Left lung (tissue), 10 donors: ENCODE measurements around the gene FGF12. TPM values are rescaled to one million over a fixed set of nuclear protein-coding genes. Genes with fewer than 3 reads are reported as not detected.

Source experiments
- ATAC-seq: fragments of 200-7000 bp; cut with Tn5 transposase; one replicate; pipeline ENCODE4 v1.9.1; 2020; ENCODE audit warnings: moderate library complexity
- DNase-seq, 4 donors: peaks; one replicate each; pipeline ENCODE4 v3.0.0-alpha.2; 2013 to 2020
- H3K27ac ChIP-seq, 2 donors: fragments of 200-600 bp; sonication (generic) in 1 of 2; one replicate each; pipeline versions ENCODE4 v1.5.0 to v1.8.0; 2020 to 2021
- H3K27me3 ChIP-seq, 2 donors: fragments of 200-600 bp; sonication (generic) in 1 of 2; one replicate each; pipeline versions ENCODE4 v1.5.0 to v1.8.0; 2020 to 2021
- H3K36me3 ChIP-seq, 2 donors: fragments of 200-600 bp; sonication (generic) in 1 of 2; one replicate each; pipeline versions ENCODE4 v1.5.0 to v1.8.0; 2020 to 2021
- H3K4me1 ChIP-seq, 2 donors: fragments of 200-600 bp; one replicate each; pipeline ENCODE4 v1.8.0; 2021
- H3K4me3 ChIP-seq, 2 donors: fragments of 200-600 bp; sonication (generic) in 1 of 2; one replicate each; pipeline versions ENCODE4 v1.5.0 to v1.8.0; 2020 to 2021; ENCODE audit warnings: mild to moderate bottlenecking in 1 of 2
- H3K9me3 ChIP-seq, 2 donors: fragments of 200-600 bp; sonication (generic) in 1 of 2; one replicate each; pipeline versions ENCODE4 v1.5.0 to v1.8.0; 2020 to 2021
- CTCF ChIP-seq, 2 donors: fragments of 200-600 bp; sonication (generic) in 1 of 2; IDR thresholded peaks; one replicate each; pipeline versions ENCODE4 v1.5.0 to v1.8.0; 2021; ENCODE audit warnings: antibody characterized with exemption in 2 of 2
- intact Hi-C, 2 donors: fragments of 100-400 bp; cut with DNase I; formaldehyde crosslinking; loops; one replicate each; pipeline versions ENCODE4 v1.11.2 to v1.14.2; 2022
- polyA plus RNA-seq, 6 donors: library from polyadenylated mRNA; unstranded; fragments of 120-200 nt; gene quantifications; one replicate each; pipeline ENCODE4 v1.2.1, GENCODE V29; 2013; ENCODE audit not compliant: insufficient read length in 6 of 6
- total RNA-seq, 2 donors: library from RNA; stranded (reverse); fragmentation: NEBNext Ultra II Directional; extraction: Animal tissue kit (Norgen Biotek cat#: 25700); gene quantifications; one replicate each; pipeline ENCODE4 v1.2.1, GENCODE V29; 2021
- donor health status: DM: no; HTN: yes; CAD: no.
- donor health status: DM: no; HTN: no; CAD: no.

Gene FGF12
- total and polyA plus RNA-seq, 8 donors: 1.0 to 10.2 (median 4.7) TPM

- ATAC-seq (peak; percentile 96), DNase-seq (peak in 3 of 4 donors; percentile 54 to 84 (median 54))
- Histone ChIP-seq H3K27ac (no peak overlapping the region), H3K27me3 (peaks cover 0 to 31% of the 10 kb centered on the region in 2 donors), H3K36me3 (no peaks in the 10 kb centered on the region), H3K4me1 (no peaks in the 10 kb centered on the region), H3K9me3 (no peaks in the 10 kb centered on the region), H3K4me3 (no peak overlapping the region)
- intact Hi-C loops: loop anchor here in 1 of 2 donors (10.0 kb wide), 1 partner anchor 238 kb away; no protein-coding TSS in a partner anchor
- TF ChIP-seq CTCF (IDR thresholded peaks at IDR 0.05): peak; percentile 40 to 57
Measured at GRCh38 chr3:192566706-192567290, 160.5 kb downstream of the FGF12 start.

- Histone ChIP-seq H3K27ac (no peak overlapping the region), H3K9me3 (no peaks in the 10 kb centered on the region), H3K4me1 (no peaks in the 10 kb centered on the region), H3K36me3 (no peaks in the 10 kb centered on the region), H3K4me3 (no peak overlapping the region), H3K27me3 (peaks cover 0 to 13% of the 10 kb centered on the region in 2 donors)
- TF ChIP-seq CTCF (IDR thresholded peaks at IDR 0.05): no peak
- intact Hi-C loops: loop anchor here in 1 of 2 donors (10.0 kb wide), 1 partner anchor 240 kb away; no protein-coding TSS in a partner anchor
- no peak for DNase-seq
- no peak for ATAC-seq
Measured at GRCh38 chr3:192564611-192565010, 162.7 kb downstream of the FGF12 start.

GRCh38 chr3:192563417-192563816 lies 163.9 kb downstream of the FGF12 start:
- Histone ChIP-seq H3K36me3 (no peaks in the 10 kb centered on the region), H3K27ac (no peak overlapping the region), H3K9me3 (no peaks in the 10 kb centered on the region), H3K27me3 (peaks cover 0 to 4% of the 10 kb centered on the region in 2 donors), H3K4me3 (no peak overlapping the region), H3K4me1 (no peaks in the 10 kb centered on the region)
- DNase-seq (no peak), ATAC-seq (no peak)
- no peak for TF ChIP-seq CTCF (IDR thresholded peaks at IDR 0.05)
- intact Hi-C loops: loop anchor here in 1 of 2 donors (10.0 kb wide), 1 partner anchor 241 kb away; no protein-coding TSS in a partner anchor

- H3K27ac ChIP-seq: no peak overlapping the region
- H3K36me3 ChIP-seq: no peaks in the 10 kb centered on the region
- TF ChIP-seq CTCF (IDR thresholded peaks at IDR 0.05): no peak
- DNase-seq (no peak), ATAC-seq (no peak)
- H3K9me3 ChIP-seq: peaks cover 0 to 8% of the 10 kb centered on the region in 2 donors
- no peaks in the 10 kb centered on the region for H3K27me3 ChIP-seq
- H3K4me3 ChIP-seq: no peak overlapping the region
- H3K4me1 ChIP-seq: no peaks in the 10 kb centered on the region
- intact Hi-C loops: no loop called here
Measured at GRCh38 chr3:192553707-192554106, 173.6 kb downstream of the FGF12 start.

- Histone ChIP-seq H3K36me3 (no peaks in the 10 kb centered on the region), H3K27me3 (no peaks in the 10 kb centered on the region), H3K4me1 (no peaks in the 10 kb centered on the region), H3K9me3 (peaks cover 0 to 8% of the 10 kb centered on the region in 2 donors), H3K27ac (no peak overlapping the region), H3K4me3 (no peak overlapping the region)
- ATAC-seq: no peak
- TF ChIP-seq CTCF (IDR thresholded peaks at IDR 0.05): no peak
- no peak for DNase-seq
- intact Hi-C loops: no loop called here
Measured at GRCh38 chr3:192550356-192550755, 177.0 kb downstream of the FGF12 start.
